Measurements from ENCODE around the gene SPATA46.
"Not testable (repeated sequence)": the region's sequence is repeated elsewhere in the genome, so short reads cannot be mapped to it uniquely, and the experiment has no call there.

The SPATA46 gene, protein sequence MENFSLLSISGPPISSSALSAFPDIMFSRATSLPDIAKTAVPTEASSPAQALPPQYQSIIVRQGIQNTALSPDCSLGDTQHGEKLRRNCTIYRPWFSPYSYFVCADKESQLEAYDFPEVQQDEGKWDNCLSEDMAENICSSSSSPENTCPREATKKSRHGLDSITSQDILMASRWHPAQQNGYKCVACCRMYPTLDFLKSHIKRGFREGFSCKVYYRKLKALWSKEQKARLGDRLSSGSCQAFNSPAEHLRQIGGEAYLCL

DNA sequence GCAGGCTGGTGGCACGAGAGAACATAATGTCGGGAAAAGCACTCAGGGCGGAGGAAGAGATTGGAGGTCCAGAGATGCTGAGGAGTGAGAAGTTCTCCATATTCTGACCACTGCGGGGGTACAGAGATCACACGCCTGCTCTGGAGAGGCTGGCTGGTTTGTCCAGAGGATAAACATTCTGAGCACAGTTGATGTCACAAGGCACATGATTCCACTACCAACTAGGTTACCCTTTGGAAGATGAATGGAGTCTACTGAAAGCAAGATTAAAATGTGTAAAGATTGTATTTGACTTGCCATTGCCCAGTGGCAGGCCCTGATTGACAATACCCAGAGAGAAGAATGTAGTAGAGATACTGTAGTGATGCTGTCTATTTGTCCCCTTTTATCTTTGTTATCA is at the start of gene SPATA46:
SPATA46 (minus strand) TSS at position 164 of the 400 bp plus-strand sequence; CDS start at position 100, 64 bp downstream.
- no peak for DNase-seq

GRCh38 chr1:162422662-162423375 is 46.2 kb upstream of the SPATA46 start:
- DNase-seq = no peak

DNA sequence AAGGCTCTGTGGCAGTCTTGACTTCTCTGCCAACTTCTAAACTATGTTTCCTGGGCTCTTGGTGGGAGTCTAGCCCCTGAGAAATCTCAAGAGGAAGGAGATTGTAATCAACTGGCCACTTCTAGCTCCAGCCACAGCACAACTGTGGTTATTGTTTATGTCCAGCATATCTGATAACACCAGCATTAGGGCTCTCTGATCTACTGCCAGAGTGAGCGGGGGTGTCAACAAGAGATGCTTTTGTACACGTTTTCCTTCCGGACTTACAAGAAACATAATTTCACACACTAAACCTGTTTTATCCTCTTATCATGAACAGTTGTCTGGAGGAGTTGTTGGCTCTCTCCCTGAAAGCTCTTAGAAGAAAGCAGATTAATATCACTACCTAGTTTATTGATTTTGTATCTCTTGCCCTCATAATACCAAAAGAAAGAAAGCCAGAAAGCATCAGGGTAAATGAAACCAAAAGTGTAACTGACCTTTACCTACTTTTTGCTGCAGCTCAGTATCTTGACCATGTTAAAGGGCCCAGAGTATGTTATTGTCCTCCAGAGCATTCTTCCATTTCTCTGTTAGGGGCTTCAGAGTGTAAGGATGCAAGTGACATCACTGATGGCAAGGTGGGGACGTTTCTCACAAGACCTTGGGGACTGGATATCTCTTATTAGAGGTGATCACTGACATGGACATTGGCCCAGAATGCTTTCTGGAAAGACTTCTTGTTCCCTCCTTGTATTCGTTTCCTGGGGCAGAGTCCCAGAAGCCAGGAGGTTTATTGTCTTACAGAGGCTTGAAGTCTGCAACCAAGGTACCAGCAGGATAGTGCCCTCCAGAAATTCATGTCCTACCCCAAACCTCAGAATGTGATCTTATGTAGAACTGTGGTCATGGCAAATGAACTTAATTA is 44.9 kb upstream of the SPATA46 start:
- no peak for DNase-seq

GRCh38 chr1:162420120-162420519 is 43.5 kb upstream of the SPATA46 start:
- no peak for DNase-seq

- not testable (repeated sequence) for DNase-seq
Measured at GRCh38 chr1:162419450-162419931, 42.8 kb upstream of the SPATA46 start.

DNA sequence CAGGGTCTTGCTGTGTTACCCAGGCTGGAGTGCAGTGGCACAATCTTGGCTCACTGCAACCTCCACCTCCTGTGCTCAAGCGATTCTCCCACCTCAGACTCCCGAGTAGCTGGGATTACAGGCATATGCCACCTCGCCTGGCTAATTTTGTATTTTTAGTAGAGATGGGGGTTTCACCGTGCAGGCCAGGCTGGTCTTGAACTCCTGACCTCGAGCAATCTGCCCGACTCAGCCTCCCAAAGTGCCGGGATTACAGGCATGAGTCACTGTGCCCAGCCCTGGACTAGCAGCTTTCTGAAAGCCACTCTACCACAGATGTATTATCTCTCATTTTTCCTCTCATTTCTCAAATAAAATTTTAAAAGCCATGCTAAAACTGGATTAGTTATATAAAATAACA is 41.9 kb upstream of the SPATA46 start:
- DNase-seq = not testable (repeated sequence)

- DNase-seq = no peak
Measured at GRCh38 chr1:162417650-162418049, 41.0 kb upstream of the SPATA46 start.

- DNase-seq = no peak
Measured at GRCh38 chr1:162416909-162417308, 40.3 kb upstream of the SPATA46 start.

GRCh38 chr1:162416215-162416614 is 39.6 kb upstream of the SPATA46 start:
- no peak for DNase-seq

DNA sequence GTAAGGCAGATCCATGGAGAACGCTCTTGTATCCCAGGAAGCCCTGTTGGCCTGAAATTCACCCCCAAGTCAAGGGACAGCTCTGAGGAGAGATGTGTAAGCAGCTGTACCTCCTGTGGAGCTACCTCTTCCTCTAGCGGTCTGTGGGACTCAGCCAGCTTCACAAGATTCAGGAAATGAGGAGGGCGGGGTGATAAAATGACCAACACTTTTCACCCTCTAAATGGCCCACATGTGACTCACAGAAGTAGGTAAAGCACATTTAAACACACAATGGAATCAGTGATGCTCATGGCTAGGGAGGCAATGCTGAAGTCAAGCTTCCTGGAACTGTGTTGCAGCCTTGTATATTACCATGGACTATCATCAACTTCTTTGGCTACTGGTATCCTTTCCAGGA is 35.3 kb upstream of the SPATA46 start, which contains the start of gene SH2D1B:
SH2D1B (minus strand) TSS at position 135 of the 400 bp plus-strand sequence; CDS start at position 15, 120 bp downstream.
- DNase-seq = no peak

GRCh38 chr1:162407539-162407938 is 30.9 kb upstream of the SPATA46 start:
- no peak for DNase-seq

DNA sequence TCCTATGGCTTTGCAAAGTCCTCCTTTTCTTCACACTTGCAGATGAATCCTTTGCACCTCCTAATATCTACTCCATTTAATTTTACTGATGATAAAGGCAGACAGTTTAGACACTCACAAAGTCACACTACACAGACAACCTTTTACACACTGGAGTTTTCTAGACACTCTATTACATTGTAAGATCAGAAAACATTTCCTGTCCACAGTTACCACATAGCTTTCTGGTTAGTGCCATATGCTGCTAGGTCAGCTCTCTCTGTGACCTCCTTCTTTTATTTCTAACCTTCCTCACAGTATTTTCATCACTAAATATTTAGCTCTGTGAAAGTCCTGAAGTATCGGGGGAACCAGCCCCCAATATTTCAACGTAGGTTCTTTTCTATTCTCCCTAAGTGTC is 30.2 kb upstream of the SPATA46 start:
- no peak for DNase-seq

- no peak for DNase-seq
Measured at GRCh38 chr1:162405800-162406199, 29.1 kb upstream of the SPATA46 start.

DNA sequence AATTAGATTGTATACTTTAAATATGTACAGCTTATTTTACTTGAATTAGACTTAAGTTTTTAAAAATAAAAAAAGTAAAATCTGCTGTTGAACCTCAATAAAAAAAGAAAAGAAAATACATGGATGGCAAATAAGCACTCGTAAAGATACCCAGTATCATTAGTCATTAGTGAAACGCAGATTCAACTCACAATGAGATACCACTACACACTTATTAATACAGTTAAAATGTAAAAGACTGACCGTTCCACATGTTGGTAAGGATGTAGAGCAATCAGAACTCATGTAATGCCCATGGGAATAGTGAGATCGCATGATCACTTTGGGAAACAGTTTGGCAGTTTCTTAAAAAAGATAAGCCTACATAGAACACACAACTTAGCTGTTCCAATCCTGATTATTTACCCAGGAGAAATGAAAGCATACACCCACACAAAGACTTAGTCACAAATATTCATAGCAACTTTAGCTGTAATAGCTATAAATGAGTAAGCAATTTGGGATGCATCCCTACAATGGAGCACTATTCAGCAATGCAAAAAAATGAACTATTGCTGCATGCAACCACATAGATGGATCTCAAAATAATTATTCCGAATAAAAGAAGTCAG is 28.0 kb upstream of the SPATA46 start:
- no peak for DNase-seq

DNA sequence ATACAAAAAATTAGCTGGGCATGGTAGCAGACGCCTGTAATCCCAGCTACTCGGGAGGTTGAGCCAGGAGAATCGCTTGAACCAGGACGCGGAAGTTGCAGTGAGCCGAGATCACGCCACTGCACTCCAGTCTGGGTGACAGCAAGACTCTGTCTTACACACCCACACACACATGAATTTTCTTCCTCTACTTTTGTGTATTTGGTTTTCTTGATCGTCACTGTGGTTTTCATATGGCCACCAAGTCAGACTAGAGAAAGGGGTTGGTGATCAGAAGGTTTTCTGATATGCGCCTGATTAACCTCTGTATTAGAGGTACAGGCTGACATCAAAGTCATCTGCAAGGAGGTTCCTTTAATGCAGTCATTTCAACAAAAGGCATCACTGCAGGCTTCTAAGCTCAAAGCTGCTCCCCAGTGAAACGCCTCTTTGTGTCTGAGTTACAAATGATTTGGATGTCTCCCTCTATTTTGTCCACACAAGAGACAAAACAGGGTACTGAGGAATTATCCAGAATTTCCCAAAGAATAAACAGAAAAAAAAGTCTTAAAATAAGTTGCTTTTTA is 24.2 kb upstream of the SPATA46 start:
- DNase-seq = no peak

GRCh38 chr1:162398999-162399580 is 22.4 kb upstream of the SPATA46 start:
- peak in 2 of 3 experiments; percentile 41 to 48 for DNase-seq

DNA sequence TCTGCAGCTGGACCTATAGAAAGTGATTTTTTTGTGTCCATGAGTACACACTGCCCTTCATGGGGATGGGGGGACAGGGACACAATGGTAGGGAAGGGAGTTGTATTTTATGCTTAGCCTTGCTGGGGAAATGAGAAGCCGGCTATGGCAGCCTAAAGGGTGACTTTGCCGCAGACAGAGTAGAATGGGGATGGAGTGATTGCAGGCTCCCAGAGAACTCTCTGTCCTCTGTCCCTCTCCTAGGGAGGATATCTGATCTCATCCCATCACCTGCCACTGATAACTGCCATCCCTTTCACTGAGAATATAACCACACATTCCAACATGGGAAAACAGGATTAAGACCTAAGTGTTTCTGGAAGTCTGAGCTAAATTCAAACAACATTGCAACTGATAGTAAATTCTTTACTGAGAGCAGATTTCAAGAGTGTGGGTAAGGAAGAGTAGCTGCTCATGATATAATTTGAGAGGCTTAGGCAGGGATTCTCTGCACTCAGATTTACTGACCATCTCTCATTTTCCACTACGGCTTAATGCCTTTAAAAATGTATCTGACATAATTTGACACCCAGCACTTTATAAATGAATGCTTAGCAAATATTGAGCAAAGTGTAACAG is 21.4 kb upstream of the SPATA46 start:
- peak in 2 of 3 experiments; percentile 47 to 74 for DNase-seq

DNA sequence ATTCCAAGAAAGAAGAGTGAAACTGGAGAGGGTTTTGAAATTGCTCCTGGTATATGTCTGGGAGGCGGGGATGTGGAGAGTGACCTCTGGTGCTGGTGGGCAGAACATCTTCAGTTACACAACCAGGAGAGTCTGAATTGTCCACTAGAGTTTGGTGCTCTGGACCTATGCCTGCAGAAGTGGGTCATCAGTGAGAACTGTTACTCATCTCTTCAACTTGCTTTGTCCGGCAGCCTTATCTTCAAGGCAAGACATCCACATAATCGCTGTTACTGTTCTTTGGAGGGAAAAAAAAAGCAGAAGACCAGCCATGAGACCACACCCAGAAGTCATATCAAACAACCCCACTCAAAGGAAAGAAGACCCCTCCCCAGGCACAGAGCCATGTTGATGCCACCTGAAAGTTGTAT is 20.4 kb upstream of the SPATA46 start:
- no peak for DNase-seq

- DNase-seq = no peak
Measured at GRCh38 chr1:162396201-162396906, 19.7 kb upstream of the SPATA46 start.

DNA sequence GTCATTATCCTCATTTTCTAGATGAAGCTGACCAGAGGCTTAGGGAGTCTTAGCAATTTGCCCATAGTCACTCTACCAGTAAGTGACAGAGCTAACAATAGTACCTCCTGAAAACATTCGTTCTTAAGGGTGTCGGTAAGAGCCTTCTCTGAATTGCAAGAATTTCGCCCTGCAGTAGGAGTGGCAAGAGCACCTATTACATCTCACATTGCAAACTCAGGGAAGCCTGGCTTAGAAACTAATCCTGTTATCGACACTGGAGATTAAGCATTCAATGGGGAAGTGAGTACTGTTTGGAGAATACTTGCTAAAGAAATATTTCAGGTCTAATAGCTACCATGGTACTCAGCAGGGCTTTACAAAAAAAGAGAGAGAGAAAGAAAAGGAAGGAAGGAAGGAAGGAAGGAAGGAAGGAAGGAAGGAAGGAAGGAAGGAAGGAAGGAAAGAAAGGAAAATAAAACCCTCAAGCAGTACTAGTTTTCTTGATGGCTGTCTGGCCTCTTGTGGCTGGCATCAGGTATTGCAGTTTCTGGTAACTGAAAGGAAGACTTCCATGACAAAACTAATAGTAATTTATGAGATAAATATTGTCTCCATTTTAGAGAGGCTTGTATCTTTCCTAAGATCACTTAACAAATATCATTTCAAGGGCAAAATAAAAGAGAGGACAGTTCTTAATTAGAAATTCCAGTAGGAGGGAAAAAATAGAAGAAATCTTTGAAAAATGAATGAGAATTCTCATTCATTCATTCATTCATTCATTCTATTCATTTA is 15.3 kb upstream of the SPATA46 start:
- peak in 2 of 3 experiments; percentile 68 to 71 for DNase-seq
